HepG2 (cell line): Measurements from ENCODE around the gene MEGF6. TPM values are rescaled to one million over a fixed set of nuclear protein-coding genes. Genes with fewer than 3 reads are reported as not detected.

Source experiments
- ATAC-seq: fragments of 200-7000 bp; cut with Tn5 transposase; 3 replicates; pipeline ENCODE4 v1.9.1; 2020; ENCODE audit warnings: mild to moderate bottlenecking, moderate library complexity
- BruUV-seq: library from RNA; stranded (reverse); fragments of 400-500 nt; replicated peaks from 2 replicates; lab custom pipeline; 2021; lab: Mats Ljungman, UMichigan
- CTCF ChIA-PET: fragments of 300-600 bp; formaldehyde crosslinking; extraction: SDS; loops from one replicate; lab custom pipeline; 2021; ENCODE audit warnings: low total read pairs, inconsistent platforms, low intra/inter-chr PET ratio; lab: Yijun Ruan, JAX
- POLR2A ChIA-PET: fragments of 350-600 bp; sonication (Branson Sonifier 250); formaldehyde crosslinking; loops from one replicate; lab custom pipeline; 2020; ENCODE audit warnings: antibody characterized with exemption, inconsistent platforms; lab: Yijun Ruan, JAX
- DNase-seq: peaks from one replicate; pipeline ENCODE4 v3.0.0-alpha.2; 2015; ENCODE audit warnings: low spot score
- FAIRE-seq: peaks from 3 replicates; lab custom pipeline; 2011; peaks lifted over from hg19 to GRCh38; lab: Jason Lieb, UNC
- H2AFZ ChIP-seq: one replicate; pipeline ENCODE4 v1.6.1; 2011; ENCODE audit warnings: low read length, inconsistent platforms
- H3K27ac ChIP-seq: fragments of 300-600 bp; 3 replicates; pipeline ENCODE4 v1.8.0; 2011; ENCODE audit warnings: mixed run types, mild to moderate bottlenecking, mixed read lengths, low read length, inconsistent platforms; ENCODE audit not compliant: insufficient read depth; ENCODE audit errors: extremely low read length
- H3K27me3 ChIP-seq, 2 experiments: fragments of 200-600 bp in 1 of 2; 2 replicates in 1 of 2; 3 replicates in 1 of 2; pipeline versions ENCODE4 v1.6.0 to v1.8.0; 2011; ENCODE audit warnings: low read length in 2 of 2, mild to moderate bottlenecking in 2 of 2, moderate library complexity in 2 of 2, inconsistent platforms in 1 of 2; ENCODE audit not compliant: insufficient read depth in 2 of 2, control insufficient read depth in 1 of 2
- H3K36me3 ChIP-seq, 2 experiments: fragments of 200-600 bp in 1 of 2; replicated peaks in 1 of 2; 2 replicates in 1 of 2; 3 replicates in 1 of 2; pipeline versions ENCODE4 v1.5.1 to v1.8.0; 2011; ENCODE audit warnings: low read length in 2 of 2, inconsistent platforms in 1 of 2; ENCODE audit not compliant: insufficient read depth in 2 of 2, control insufficient read depth in 1 of 2
- H3K4me1 ChIP-seq: 2 replicates; pipeline ENCODE4 v1.5.1; 2012; ENCODE audit warnings: low read length, inconsistent platforms; ENCODE audit not compliant: insufficient read depth
- H3K4me2 ChIP-seq: 2 replicates; pipeline ENCODE4 v1.6.0; 2011; ENCODE audit warnings: low read depth, low read length, inconsistent platforms
- H3K4me3 ChIP-seq, 3 experiments: fragments of 200-600 bp in 1 of 3; sonication (generic), shearing (Covaris generic) in 1 of 3; replicated peaks in 1 of 3; 2 replicates each; pipeline ENCODE4 v1.5.1; 2011 to 2016; ENCODE audit warnings: low read length in 3 of 3, inconsistent platforms in 2 of 3, low read depth in 2 of 3, mild to moderate bottlenecking in 2 of 3, control low read depth in 1 of 3, mixed read lengths in 1 of 3; ENCODE audit not compliant: insufficient read depth in 1 of 3
- H3K79me2 ChIP-seq: one replicate; pipeline ENCODE4 v1.6.1; 2011; ENCODE audit warnings: low read length, inconsistent platforms; ENCODE audit not compliant: insufficient read depth
- H3K9ac ChIP-seq: 2 replicates; pipeline ENCODE4 v1.6.0; 2011; ENCODE audit warnings: mild to moderate bottlenecking, low read depth, low read length, inconsistent platforms; ENCODE audit not compliant: insufficient read depth
- H3K9me3 ChIP-seq: 2 replicates; pipeline ENCODE4 v1.5.1; 2012; ENCODE audit warnings: mild to moderate bottlenecking, low read length
- H4K20me1 ChIP-seq: 2 replicates; pipeline ENCODE4 v1.6.0; 2011; ENCODE audit warnings: inconsistent platforms, mild to moderate bottlenecking, low read length, moderate library complexity; ENCODE audit not compliant: insufficient read depth
- EP300 ChIP-seq, 3 experiments: sonication (generic) in 1 of 3; formaldehyde crosslinking in 1 of 3; IDR thresholded peaks; 2 replicates each; pipeline versions ENCODE4 v1.5.1 to v1.6.1; 2011 to 2020; ENCODE audit warnings: low read depth in 2 of 3, low read length in 2 of 3, borderline replicate concordance in 1 of 3, improper control_type of control experiment in 1 of 3, mild to moderate bottlenecking in 1 of 3, missing genetic modification reagents in 1 of 3, moderate library complexity in 1 of 3
- HNF4G ChIP-seq, 2 experiments: sonication (generic) in 1 of 2; formaldehyde crosslinking in 1 of 2; IDR thresholded peaks; 2 replicates each; pipeline versions ENCODE4 v1.4.0 to v1.6.1; 2011 to 2020; ENCODE audit warnings: borderline replicate concordance in 2 of 2, low read depth in 2 of 2, mild to moderate bottlenecking in 2 of 2, low read length in 1 of 2, missing genetic modification reagents in 1 of 2, moderate library complexity in 1 of 2
- NR3C1 ChIP-seq: sonication (generic); formaldehyde crosslinking; IDR thresholded peaks from 2 replicates; pipeline ENCODE4 v1.4.0; 2020; ENCODE audit warnings: missing genetic modification reagents
- RBM22 ChIP-seq: fragments of 200-400 bp; formaldehyde crosslinking; optimal IDR thresholded peaks from 2 replicates; pipeline ENCODE3; 2017; ENCODE audit warnings: mild to moderate bottlenecking, low read length, moderate library complexity
- RXRA ChIP-seq: sonication (generic); formaldehyde crosslinking; IDR thresholded peaks from 2 replicates; pipeline ENCODE4 v1.5.1; 2020; ENCODE audit warnings: missing genetic modification reagents
- ZBTB3 ChIP-seq: sonication (generic); formaldehyde crosslinking; IDR thresholded peaks from 2 replicates; pipeline ENCODE4 v1.4.0; 2020; ENCODE audit warnings: low read depth, mild to moderate bottlenecking, moderate library complexity, missing genetic modification reagents, borderline replicate concordance
- ZFYVE20 ChIP-seq: sonication (generic); formaldehyde crosslinking; IDR thresholded peaks from 2 replicates; pipeline ENCODE4 v1.8.0; 2023; ENCODE audit warnings: low read depth, mild to moderate bottlenecking, moderate library complexity, missing genetic modification reagents, borderline replicate concordance
- ZNF431 ChIP-seq: sonication (generic); formaldehyde crosslinking; IDR thresholded peaks from 2 replicates; pipeline ENCODE4 v1.9.0; 2022; ENCODE audit warnings: missing genetic modification reagents, low read depth, mild to moderate bottlenecking, borderline replicate concordance
- WGBS: methylation state at CpG from one replicate; pipeline ENCODE4 v1.1.6; 2017; ENCODE audit warnings: low lambda C conversion rate; 5-methylcytosine and 5-hydroxymethylcytosine counted together
- in situ Hi-C: cut with HindIII; loops from 2 replicates; pipeline ENCODE4 v1.10.0; 2017; ENCODE audit warnings: low pct_unique_long_range_greater_than_20kb; ENCODE audit not compliant: extremely low pct_ligation_motif_present
- intact Hi-C: fragments of 100-400 bp; cut with micrococcal nuclease; formaldehyde crosslinking; loops from one replicate; pipeline ENCODE4 v1.10.0; 2022; ENCODE audit not compliant: unreplicated experiment
- polyA plus RNA-seq, 8 experiments: library from polyadenylated mRNA; depleted of rRNA in 3 of 8; stranded (reverse) in 7 of 8; unstranded in 1 of 8; fragments of >200 nt; fragmentation: Illumina TruSeq in 4 of 8; extraction: Trizol in 4 of 8; gene quantifications; 2 replicates each; pipeline versions ENCODE4 v1.2.1 to v1.2.3, GENCODE V29; 2011 to 2016; ENCODE audit warnings: low read depth in 4 of 8, missing spikeins in 1 of 8, mixed read lengths in 1 of 8; ENCODE audit not compliant: insufficient read depth in 1 of 8
- total RNA-seq, 5 experiments: library from RNA; depleted of rRNA; stranded (reverse); fragments of >200 nt; fragmentation: Illumina TruSeq; extraction: Trizol; gene quantifications; 2 replicates each; pipeline ENCODE4 v1.2.3, GENCODE V29; 2016; ENCODE audit warnings: low read depth in 1 of 5
- TF ChIP-seq, protein P1 (sequence below): sonication (generic); formaldehyde crosslinking; IDR thresholded peaks from 2 replicates; pipeline ENCODE4 v1.9.0; 2022; ENCODE audit warnings: missing genetic modification reagents, mild to moderate bottlenecking, borderline replicate concordance
- TF ChIP-seq, protein P2 (sequence below): sonication (generic); formaldehyde crosslinking; IDR thresholded peaks from 2 replicates; pipeline ENCODE4 v1.5.0; 2020; ENCODE audit warnings: mild to moderate bottlenecking, missing genetic modification reagents, borderline replicate concordance
- TF ChIP-seq, protein P3 (sequence below): sonication (generic); formaldehyde crosslinking; IDR thresholded peaks from 2 replicates; pipeline ENCODE4 v1.4.0; 2020; ENCODE audit warnings: missing genetic modification reagents, mild to moderate bottlenecking, borderline replicate concordance

Gene MEGF6
- total and polyA plus RNA-seq, 2 of the 13 experiments (the other 11 are each of a cell fraction or from before 2014, with no cell fraction given): 1.9 TPM

- Histone ChIP-seq H3K27ac (no peak overlapping the region), H3K79me2 (no peaks in the 10 kb centered on the region), H2AFZ (no peak overlapping the region), H3K4me3 (no peak overlapping the region), H3K4me2 (no peak overlapping the region), H4K20me1 (no peaks in the 10 kb centered on the region), H3K36me3 (peaks cover 10 to 18% of the 10 kb centered on the region in 2 experiments; a peak in 3 of 5 replicates), H3K9me3 (no peaks in the 10 kb centered on the region), H3K4me1 (peaks cover 26% of the 10 kb centered on the region), H3K9ac (no peak overlapping the region), H3K27me3 (no peaks in the 10 kb centered on the region)
- no peak for ATAC-seq
- no peak for DNase-seq
- in situ Hi-C loops: no loop called here
- intact Hi-C loops: no loop called here
- no peak for FAIRE-seq
- CTCF ChIA-PET: interaction anchor here (3.4 kb wide), 1 partner anchor 20 kb away, joined by 57 read pairs; the partner anchor contains the start of gene ARHGEF16
- POLR2A ChIA-PET: interaction anchor here (3.2 kb wide), 1 partner anchor 16 kb away, joined by 282 read pairs; the partner anchor contains the start of gene ARHGEF16
- BruUV-seq: no TSS peak
- WGBS: 97% methylated on average over 6 of the region's 20 CpGs
- TF ChIP-seq EP300 (IDR thresholded peaks at IDR 0.05; ENCODE audit: low read depth in 2 of 2, low read length in 2 of 2) (no peak), EP300 (CRISPR knock-in tag; IDR thresholded peaks at IDR 0.05; ENCODE audit: borderline replicate concordance) (no peak), ZFYVE20 (CRISPR knock-in tag) (no peak), ZBTB3 (CRISPR knock-in tag) (no peak), RXRA (CRISPR knock-in tag) (no peak), HNF4G (IDR thresholded peaks at IDR 0.05; ENCODE audit: borderline replicate concordance, low read depth, low read length) (no peak), HNF4G (CRISPR knock-in tag; IDR thresholded peaks at IDR 0.05; ENCODE audit: borderline replicate concordance, low read depth) (no peak), ZNF431 (CRISPR knock-in tag) (no peak), RBM22 (no peak), NR3C1 (no peak)
- TF ChIP-seq, protein P1, sequence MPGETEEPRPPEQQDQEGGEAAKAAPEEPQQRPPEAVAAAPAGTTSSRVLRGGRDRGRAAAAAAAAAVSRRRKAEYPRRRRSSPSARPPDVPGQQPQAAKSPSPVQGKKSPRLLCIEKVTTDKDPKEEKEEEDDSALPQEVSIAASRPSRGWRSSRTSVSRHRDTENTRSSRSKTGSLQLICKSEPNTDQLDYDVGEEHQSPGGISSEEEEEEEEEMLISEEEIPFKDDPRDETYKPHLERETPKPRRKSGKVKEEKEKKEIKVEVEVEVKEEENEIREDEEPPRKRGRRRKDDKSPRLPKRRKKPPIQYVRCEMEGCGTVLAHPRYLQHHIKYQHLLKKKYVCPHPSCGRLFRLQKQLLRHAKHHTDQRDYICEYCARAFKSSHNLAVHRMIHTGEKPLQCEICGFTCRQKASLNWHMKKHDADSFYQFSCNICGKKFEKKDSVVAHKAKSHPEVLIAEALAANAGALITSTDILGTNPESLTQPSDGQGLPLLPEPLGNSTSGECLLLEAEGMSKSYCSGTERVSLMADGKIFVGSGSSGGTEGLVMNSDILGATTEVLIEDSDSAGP (CRISPR knock-in tag): no peak
- TF ChIP-seq, protein P2, sequence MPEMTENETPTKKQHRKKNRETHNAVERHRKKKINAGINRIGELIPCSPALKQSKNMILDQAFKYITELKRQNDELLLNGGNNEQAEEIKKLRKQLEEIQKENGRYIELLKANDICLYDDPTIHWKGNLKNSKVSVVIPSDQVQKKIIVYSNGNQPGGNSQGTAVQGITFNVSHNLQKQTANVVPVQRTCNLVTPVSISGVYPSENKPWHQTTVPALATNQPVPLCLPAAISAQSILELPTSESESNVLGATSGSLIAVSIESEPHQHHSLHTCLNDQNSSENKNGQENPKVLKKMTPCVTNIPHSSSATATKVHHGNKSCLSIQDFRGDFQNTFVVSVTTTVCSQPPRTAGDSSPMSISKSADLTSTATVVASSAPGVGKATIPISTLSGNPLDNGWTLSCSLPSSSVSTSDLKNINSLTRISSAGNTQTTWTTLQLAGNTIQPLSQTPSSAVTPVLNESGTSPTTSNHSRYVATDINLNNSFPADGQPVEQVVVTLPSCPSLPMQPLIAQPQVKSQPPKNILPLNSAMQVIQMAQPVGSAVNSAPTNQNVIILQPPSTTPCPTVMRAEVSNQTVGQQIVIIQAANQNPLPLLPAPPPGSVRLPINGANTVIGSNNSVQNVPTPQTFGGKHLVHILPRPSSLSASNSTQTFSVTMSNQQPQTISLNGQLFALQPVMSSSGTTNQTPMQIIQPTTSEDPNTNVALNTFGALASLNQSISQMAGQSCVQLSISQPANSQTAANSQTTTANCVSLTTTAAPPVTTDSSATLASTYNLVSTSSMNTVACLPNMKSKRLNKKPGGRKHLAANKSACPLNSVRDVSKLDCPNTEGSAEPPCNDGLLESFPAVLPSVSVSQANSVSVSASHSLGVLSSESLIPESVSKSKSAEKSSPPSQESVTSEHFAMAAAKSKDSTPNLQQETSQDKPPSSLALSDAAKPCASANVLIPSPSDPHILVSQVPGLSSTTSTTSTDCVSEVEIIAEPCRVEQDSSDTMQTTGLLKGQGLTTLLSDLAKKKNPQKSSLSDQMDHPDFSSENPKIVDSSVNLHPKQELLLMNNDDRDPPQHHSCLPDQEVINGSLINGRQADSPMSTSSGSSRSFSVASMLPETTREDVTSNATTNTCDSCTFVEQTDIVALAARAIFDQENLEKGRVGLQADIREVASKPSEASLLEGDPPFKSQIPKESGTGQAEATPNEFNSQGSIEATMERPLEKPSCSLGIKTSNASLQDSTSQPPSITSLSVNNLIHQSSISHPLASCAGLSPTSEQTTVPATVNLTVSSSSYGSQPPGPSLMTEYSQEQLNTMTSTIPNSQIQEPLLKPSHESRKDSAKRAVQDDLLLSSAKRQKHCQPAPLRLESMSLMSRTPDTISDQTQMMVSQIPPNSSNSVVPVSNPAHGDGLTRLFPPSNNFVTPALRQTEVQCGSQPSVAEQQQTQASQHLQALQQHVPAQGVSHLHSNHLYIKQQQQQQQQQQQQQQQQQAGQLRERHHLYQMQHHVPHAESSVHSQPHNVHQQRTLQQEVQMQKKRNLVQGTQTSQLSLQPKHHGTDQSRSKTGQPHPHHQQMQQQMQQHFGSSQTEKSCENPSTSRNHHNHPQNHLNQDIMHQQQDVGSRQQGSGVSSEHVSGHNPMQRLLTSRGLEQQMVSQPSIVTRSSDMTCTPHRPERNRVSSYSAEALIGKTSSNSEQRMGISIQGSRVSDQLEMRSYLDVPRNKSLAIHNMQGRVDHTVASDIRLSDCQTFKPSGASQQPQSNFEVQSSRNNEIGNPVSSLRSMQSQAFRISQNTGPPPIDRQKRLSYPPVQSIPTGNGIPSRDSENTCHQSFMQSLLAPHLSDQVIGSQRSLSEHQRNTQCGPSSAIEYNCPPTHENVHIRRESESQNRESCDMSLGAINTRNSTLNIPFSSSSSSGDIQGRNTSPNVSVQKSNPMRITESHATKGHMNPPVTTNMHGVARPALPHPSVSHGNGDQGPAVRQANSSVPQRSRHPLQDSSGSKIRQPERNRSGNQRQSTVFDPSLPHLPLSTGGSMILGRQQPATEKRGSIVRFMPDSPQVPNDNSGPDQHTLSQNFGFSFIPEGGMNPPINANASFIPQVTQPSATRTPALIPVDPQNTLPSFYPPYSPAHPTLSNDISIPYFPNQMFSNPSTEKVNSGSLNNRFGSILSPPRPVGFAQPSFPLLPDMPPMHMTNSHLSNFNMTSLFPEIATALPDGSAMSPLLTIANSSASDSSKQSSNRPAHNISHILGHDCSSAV (CRISPR knock-in tag): no peak
- TF ChIP-seq, protein P3, sequence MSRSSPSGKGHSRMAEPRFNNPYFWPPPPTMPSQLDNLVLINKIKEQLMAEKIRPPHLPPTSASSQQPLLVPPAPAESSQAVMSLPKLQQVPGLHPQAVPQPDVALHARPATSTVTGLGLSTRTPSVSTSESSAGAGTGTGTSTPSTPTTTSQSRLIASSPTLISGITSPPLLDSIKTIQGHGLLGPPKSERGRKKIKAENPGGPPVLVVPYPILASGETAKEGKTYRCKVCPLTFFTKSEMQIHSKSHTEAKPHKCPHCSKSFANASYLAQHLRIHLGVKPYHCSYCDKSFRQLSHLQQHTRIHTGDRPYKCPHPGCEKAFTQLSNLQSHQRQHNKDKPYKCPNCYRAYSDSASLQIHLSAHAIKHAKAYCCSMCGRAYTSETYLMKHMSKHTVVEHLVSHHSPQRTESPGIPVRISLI: no peak
Observed at GRCh38 chr1:3473381-3473844, 137.9 kb downstream of the MEGF6 start.
